ENCODE measurements around the gene NAT14. TPM values are rescaled to one million over a fixed set of nuclear protein-coding genes. Genes with fewer than 3 reads are reported as not detected.
"Not testable (repeated sequence)": the region's sequence is repeated elsewhere in the genome, so short reads cannot be mapped to it uniquely, and the experiment has no call there.

Gene NAT14
- total RNA-seq, 1 experiment from 2014 or later: 17.5 TPM

DNA sequence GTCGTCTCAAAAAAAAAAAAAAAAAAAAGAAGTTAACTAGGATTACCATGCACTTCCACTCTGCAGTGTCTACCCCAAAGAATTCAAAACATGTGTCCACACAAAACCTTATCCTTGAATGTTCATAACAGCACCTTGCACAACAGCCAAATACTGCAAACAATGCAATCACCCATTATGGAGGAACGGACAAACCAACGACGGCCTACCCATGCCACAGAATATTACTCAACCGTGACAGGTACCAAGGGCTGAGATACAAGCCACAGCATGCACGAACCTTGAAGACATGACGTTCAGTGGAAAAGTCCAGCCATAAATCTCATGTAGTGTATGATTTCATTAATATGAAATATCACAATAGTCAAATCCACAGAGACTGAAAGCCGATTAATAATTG lies 38.9 kb upstream of the NAT14 start:
- no peaks in the 10 kb centered on the region for H3K9me2 ChIP-seq (replicated peaks; ENCODE audit: low read length)
- H3K4me2 ChIP-seq (ENCODE audit: low read length): no peak overlapping the region
- H3K36me3 ChIP-seq (ENCODE audit: low read depth, low read length): no peaks in the 10 kb centered on the region
- no peak overlapping the region for H2AFZ ChIP-seq (ENCODE audit: low read length)
- H3F3A ChIP-seq (ENCODE audit: low read length, unreplicated experiment): no peaks in the 10 kb centered on the region
- no peaks in the 10 kb centered on the region for H3K79me2 ChIP-seq (ENCODE audit: low read length)
- DNase-seq (no peak), ATAC-seq (no peak)
- peaks cover 54% of the 10 kb centered on the region for H3K27me3 ChIP-seq (ENCODE audit: low read length)
- POLR2A ChIA-PET (ENCODE audit: unreplicated experiment): no interaction called here
- intact Hi-C loops (cut with micrococcal nuclease): no loop called here
- H3K9ac ChIP-seq (ENCODE audit: low read length): no peak overlapping the region
- CTCF ChIA-PET: no interaction called here
- no peak for TF ChIP-seq CTCF (conservative IDR thresholded peaks at IDR 0.05; ENCODE audit: low read depth, low read length)
- no peak for TF ChIP-seq EZH2 (IDR thresholded peaks at IDR 0.05; ENCODE audit: low read length, unreplicated experiment)
- TF ChIP-seq EZH2phosphoT487 (IDR thresholded peaks at IDR 0.05; ENCODE audit: borderline replicate concordance, low read length): no peak
- no peaks in the 10 kb centered on the region for H3K9me3 ChIP-seq (ENCODE audit: low read length)
- no peak overlapping the region for H3K27ac ChIP-seq (ENCODE audit: low read length)
- no peak overlapping the region for H3K4me3 ChIP-seq (ENCODE audit: low read length)
- no peaks in the 10 kb centered on the region for H3K4me1 ChIP-seq (ENCODE audit: insufficient read depth, low read length)
- no peaks in the 10 kb centered on the region for H4K20me1 ChIP-seq (ENCODE audit: low read length)
- no TSS peak for BruUV-seq (replicated peaks)

GRCh38 chr19:55447421-55448174 lies 37.4 kb upstream of the NAT14 start:
- H3K4me3 ChIP-seq (ENCODE audit: low read length): no peak overlapping the region
- H3K36me3 ChIP-seq (ENCODE audit: low read depth, low read length): no peaks in the 10 kb centered on the region
- intact Hi-C loops (cut with micrococcal nuclease): no loop called here
- no peak overlapping the region for H3K4me2 ChIP-seq (ENCODE audit: low read length)
- H3K27ac ChIP-seq (ENCODE audit: low read length): no peak overlapping the region
- TF ChIP-seq EZH2 (IDR thresholded peaks at IDR 0.05; ENCODE audit: low read length, unreplicated experiment): no peak
- TF ChIP-seq EZH2phosphoT487 (IDR thresholded peaks at IDR 0.05; ENCODE audit: borderline replicate concordance, low read length): no peak
- TF ChIP-seq CTCF (conservative IDR thresholded peaks at IDR 0.05; ENCODE audit: low read depth, low read length): no peak
- CTCF ChIA-PET: no interaction called here
- H4K20me1 ChIP-seq (ENCODE audit: low read length): no peaks in the 10 kb centered on the region
- DNase-seq (peak; percentile 57), ATAC-seq (peak; percentile 59)
- H2AFZ ChIP-seq (ENCODE audit: low read length): no peak overlapping the region
- BruUV-seq (replicated peaks): no TSS peak
- H3K9ac ChIP-seq (ENCODE audit: low read length): no peak overlapping the region
- H3K27me3 ChIP-seq (ENCODE audit: low read length): peaks cover 52% of the 10 kb centered on the region
- H3K9me3 ChIP-seq (ENCODE audit: low read length): no peaks in the 10 kb centered on the region
- H3K4me1 ChIP-seq (ENCODE audit: insufficient read depth, low read length): no peaks in the 10 kb centered on the region
- H3K79me2 ChIP-seq (ENCODE audit: low read length): no peaks in the 10 kb centered on the region
- no peaks in the 10 kb centered on the region for H3K9me2 ChIP-seq (replicated peaks; ENCODE audit: low read length)
- POLR2A ChIA-PET (ENCODE audit: unreplicated experiment): no interaction called here
- H3F3A ChIP-seq (ENCODE audit: low read length, unreplicated experiment): no peaks in the 10 kb centered on the region

GRCh38 chr19:55448175-55448490 lies 36.9 kb upstream of the NAT14 start:
- H3K9me3 ChIP-seq (ENCODE audit: low read length); H3K4me2 ChIP-seq (ENCODE audit: low read length); POLR2A ChIA-PET (ENCODE audit: unreplicated experiment); H3K27ac ChIP-seq (ENCODE audit: low read length); H3K4me1 ChIP-seq (ENCODE audit: insufficient read depth, low read length); BruUV-seq (replicated peaks); H3K9ac ChIP-seq (ENCODE audit: low read length); DNase-seq; H3K36me3 ChIP-seq (ENCODE audit: low read depth, low read length); H3K4me3 ChIP-seq (ENCODE audit: low read length); intact Hi-C loops (cut with micrococcal nuclease); H3K79me2 ChIP-seq (ENCODE audit: low read length); ATAC-seq; H4K20me1 ChIP-seq (ENCODE audit: low read length); CTCF ChIA-PET; H2AFZ ChIP-seq (ENCODE audit: low read length); H3F3A ChIP-seq (ENCODE audit: low read length, unreplicated experiment); H3K9me2 ChIP-seq (replicated peaks; ENCODE audit: low read length): not testable (repeated sequence)
- peaks cover 47% of the 10 kb centered on the region for H3K27me3 ChIP-seq (ENCODE audit: low read length)

Data from PC-3 (cell line).